ENCODE data around the gene PXDN. TPM values are rescaled to one million over a fixed set of nuclear protein-coding genes. Genes with fewer than 3 reads are reported as not detected.

PXDN gene
- total RNA-seq, 2 donors from 2014 or later: 34.8 to 46.0 TPM

DNA sequence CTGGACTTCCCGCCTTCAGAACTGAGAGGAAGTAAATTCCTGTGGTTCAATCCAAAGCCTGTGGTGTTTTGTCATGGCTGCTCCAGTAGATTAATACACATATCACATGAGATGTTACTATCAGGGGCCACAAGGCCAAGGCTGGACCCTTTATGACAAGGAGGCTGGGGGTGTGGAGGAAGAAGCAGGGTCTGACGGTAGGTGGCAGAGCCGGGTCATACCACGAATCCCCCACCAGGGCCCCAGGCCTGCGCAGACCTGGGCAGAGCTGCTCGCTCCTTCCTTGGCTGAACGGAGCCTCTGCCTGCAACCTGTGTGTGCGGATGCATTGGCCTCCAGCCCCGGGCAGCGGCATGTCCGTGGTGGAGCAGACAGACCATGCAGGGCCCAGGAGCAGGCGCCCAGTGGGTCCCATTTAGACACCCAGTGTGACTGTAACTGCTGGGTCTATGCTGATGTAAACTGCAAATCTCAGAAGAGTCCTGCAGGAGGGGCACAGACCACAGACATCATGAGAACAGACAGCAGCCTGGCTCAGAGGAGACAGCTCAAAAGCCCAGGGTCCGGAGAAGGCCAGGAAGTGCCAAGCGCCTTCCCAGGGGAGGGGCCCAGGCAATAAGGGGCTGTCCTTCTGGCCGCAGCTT lies 155.2 kb downstream of the PXDN start:
- DNase-seq: peak; percentile 15
- intact Hi-C loops (cut with DNase I): no loop called here
- no peak for ATAC-seq

DNA sequence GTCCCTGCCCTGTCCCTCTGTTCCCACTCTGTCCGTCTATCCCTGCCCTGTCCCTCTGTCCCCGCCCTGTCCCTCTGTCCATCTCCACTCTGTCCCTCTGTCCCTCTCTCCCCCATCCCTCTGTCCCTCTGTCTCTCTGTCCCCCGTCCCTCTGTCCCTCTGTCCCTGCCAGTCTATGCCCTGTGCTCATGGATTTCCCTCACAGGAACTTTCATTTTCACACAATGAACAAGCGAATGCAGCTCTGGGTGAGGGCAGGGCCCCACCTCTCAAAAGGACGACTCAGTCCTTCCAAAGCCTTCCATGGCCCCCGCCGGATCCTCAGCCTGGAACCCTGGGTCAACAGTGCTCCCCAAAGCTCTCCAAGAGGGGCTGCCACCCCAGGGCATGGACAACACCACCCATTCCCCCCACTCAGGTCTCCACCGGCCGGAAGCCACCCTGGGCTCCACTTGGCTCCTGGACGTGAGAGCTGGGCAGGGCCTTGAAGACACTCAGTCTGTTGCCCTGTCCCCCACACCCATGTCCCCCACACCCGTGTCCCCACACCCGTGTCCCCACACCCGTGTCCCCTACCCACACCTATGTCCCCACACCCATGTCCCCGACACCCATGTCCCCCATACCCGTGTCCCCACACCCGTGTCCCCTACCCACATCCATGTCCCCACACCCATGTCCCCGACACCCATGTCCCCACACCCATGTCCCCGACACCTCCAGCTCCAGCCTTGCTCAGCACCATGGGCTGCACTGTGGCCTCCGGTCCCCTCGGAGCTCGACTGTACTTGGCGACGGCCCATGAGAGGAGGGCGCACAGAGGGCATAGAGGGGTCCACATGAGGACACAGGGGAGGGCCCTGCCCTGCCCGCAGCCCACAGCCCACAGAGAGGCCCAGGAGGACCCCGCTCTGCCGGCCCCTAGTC lies 156.0 kb downstream of the PXDN start:
- DNase-seq (peak; percentile 25), ATAC-seq (no peak)
- intact Hi-C loops (cut with DNase I): no loop called here

DNA sequence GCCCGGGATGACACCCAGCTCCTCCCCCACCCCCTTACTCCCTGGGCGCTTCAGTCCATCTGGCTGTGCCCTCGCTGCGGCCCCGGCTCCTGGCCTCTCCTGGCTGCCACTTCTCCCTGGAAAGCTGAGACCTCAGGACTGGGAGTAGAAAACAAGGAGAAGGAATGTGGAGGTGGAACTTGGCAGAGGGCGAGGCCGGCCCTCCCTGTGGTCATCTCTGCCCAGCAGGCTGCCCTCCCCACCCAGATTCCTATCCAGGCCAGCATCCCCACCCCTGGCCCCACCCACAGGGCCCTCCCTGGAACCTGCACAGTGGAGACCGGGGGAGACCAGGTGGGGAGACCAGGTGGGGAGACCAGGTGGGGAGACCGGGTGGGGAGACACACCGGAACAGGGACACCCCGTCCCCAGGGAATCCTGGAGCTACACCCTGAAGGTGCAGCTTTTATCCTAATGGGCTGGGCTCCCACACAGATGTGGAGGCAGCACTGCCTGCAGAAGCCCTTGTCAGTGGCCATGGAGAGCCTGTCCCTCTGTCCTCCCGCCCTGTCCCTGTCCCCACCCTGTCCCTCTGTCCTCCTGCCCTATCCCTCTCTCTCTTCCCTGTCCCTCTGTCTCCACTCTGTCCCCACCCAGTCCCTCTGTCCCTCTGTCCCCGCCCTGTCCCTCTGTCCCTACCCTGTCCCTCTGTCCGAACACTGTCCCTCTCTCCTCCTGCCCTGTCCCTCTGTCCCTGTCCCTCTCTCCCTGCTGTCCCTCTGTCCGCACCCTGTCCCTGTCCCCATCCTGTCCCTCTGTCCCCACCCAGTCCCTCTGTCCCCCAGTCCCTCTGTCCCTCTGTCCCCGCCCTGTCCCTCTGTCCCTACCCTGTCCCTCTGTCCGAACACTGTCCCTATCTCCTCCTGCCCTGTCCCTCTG lies 157.1 kb downstream of the PXDN start:
- ATAC-seq (peak in 1 of 2 donors; percentile 16), DNase-seq (peak; percentile 17)
- intact Hi-C loops (cut with DNase I): no loop called here

DNA sequence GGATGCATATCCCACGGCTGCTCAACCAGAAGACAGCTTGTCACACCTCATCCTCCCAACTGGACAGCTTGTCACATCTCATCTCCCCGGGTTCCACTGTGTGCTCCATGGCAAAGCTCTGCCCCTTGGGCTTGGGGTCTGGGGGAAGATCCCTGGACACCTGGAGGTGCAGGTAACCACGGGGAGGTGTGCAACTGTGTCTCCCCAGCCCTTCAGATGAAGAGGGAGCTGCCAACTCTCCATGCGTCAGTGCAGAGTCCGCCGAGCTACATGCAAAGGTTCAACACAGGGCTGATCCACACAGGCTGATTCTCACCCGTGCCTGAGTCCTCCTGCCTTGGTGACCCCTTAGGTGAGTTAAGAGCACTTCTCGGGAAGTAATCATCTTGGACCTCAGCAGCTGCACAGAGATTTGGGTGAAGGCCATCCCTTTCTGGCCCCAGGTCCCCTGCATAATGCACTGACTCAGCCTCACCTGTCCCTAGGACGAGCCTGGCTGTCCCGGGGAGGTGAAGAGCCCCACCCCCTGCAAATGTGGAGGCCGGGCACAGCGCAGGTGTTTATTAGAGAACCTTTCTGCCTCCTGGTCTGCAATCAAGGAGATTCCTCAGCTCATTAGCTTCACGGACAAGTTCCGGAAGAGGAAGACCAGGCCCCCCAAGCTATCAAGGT lies 157.9 kb downstream of the PXDN start:
- DNase-seq (peak; percentile 13), ATAC-seq (no peak)
- intact Hi-C loops (cut with DNase I): no loop called here

DNA sequence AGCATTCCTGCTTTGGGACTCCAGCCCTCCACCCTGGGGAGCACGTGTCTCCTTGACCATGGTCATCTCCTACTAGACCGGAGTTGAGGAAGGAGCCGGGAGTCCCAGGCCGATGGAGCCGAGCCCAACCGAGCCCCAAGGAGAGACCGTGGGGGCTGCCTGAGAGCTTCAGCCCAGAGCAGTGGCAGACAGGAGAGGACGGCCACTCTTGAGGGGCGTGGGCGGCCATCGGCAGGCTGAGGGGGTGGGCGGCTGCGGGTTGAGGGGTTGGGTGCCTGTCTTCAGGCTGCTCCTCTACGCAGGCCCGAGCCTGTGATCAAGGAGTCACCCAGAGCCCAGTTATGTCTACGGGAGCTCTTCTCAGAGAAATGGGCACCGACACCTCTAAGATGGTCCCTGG lies 158.7 kb downstream of the PXDN start:
- DNase-seq (peak; percentile 10), ATAC-seq (no peak)
- intact Hi-C loops (cut with DNase I): no loop called here

DNA sequence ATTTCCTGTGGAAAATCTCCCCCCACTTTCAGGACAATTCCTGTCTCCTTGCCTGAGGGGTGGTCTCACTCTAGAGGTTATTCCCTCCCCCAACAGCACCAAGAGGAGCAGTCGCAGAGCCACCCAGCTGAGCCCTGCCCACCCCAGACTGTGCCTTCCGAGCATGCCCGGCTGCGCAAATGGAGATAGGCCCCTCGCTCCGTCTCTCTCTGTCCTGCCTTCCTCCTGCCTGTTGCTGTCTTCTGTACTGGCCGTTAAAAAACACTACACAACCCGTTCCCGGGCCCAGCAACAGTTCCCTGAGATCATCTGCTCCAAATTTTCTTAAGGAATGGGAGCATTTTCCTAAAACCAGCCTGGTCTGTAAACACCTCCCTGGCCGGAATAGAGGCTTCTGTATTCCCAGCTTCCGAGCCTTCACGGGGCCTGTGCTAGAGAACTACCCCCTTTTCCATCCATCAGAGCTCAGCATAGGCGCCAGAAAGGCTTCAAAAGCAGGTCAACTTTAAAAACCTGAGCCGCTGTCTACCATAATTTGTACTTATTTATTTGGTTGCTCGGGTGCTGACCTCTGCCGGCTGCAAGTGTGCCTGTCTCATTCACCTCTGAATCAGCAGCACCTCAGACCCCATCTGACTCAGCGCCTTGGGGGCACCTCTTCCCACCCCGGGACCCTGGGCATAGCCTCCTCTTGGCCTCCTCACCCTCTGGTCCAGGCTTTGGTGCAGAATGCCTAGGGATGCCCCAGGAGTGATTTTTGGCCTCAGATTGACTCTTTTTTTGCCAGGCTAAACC lies 159.4 kb downstream of the PXDN start:
- DNase-seq (no peak), ATAC-seq (no peak)
- intact Hi-C loops (cut with DNase I): no loop called here

DNA sequence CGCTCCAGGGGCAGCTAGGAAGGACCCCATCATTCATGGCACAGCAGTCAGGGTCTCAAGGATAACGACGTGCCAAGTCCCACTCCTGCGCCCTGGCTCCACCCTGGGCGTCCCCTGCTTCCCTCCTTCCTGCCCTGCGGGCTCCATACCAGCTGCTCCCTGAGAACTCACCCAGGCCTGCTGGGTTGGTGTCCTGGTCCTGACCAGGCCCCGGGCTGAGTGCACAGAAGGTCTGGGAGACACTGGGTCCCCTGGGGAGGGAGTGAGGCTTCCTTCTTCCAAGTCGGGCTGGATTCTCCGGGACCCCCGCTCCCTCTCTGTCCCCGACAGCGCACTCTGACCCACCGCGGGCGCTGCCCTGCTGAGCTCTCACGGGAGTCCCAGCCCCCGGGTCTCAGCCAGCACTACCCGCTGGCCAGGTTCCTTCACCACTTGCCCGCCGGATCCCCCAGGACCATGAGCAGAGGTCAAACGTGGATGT lies 160.2 kb downstream of the PXDN start:
- intact Hi-C loops (cut with DNase I): no loop called here
- ATAC-seq (no peak), DNase-seq (peak; percentile 16)

DNA sequence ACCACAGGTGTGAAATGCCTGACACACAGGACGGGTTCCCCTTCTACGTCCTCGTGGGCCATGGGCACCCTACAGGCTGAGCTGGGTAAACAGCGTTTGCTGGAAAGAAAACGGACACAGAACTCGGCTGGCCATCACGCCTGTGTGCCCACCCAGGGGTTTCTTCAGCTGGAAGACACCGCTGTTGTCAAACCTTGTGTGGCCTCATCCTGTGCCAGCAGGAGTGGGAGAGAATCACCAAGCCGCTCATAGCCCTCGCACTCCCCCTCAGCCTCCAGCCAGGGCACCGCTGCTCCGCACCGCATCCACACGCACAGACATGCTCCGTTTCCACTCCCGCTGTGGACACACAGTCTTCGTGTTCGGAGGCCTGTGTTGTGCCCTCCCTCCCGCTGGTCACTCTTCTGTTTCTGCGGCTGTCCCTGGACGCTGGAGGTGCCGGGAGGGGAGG lies 161.4 kb downstream of the PXDN start:
- DNase-seq: peak; percentile 14
- intact Hi-C loops (cut with DNase I): no loop called here
- ATAC-seq: no peak

DNA sequence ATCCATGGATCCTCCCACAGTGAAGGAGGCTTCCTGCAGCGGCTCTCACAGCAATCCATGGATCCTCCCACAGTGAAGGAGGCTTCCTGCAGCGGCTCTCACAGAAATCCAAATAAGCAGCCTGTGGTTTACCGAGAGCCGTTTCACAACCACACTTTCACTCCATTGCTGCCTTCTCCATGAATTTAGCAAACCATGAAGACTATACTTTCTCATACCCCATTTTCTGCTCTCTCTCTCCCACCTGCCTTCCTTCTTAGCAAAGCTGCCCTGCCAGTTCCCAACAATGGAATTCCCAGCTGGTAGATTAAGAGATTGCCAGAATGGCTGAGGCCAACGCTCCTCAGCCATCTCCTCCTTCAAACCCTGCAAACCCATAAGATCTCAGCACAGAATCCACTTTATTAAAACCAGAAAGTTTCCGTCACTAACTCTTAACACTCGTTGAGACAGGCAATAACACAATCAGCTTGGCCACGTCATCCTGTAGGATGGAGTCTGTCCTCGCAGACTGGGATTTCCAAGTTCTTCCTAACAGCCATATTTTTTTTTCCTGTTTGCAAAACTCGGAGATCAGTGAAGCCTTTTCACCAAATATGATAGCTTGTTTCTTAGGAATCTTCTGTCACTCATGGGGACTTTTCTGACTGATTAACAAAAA lies 162.2 kb downstream of the PXDN start:
- intact Hi-C loops (cut with DNase I): no loop called here
- DNase-seq (peak; percentile 2), ATAC-seq (no peak)
